OCI-LY1 (cell line): ENCODE data around the gene GSTP1.
"Not testable (repeated sequence)": the region's sequence is repeated elsewhere in the genome, so short reads cannot be mapped to it uniquely, and the experiment has no call there.

ENCODE experiments used
- H2AFZ ChIP-seq: fragments of 200-600 bp; sonication (generic), shearing (Covaris generic); 2 replicates; pipeline ENCODE4 v1.6.0; 2014; ENCODE audit warnings: antibody characterized with exemption, mild to moderate bottlenecking, low read length
- H3F3A ChIP-seq: fragments of 200-600 bp; sonication (generic), shearing (Covaris generic); 2 replicates; pipeline ENCODE4 v1.6.0; 2014; ENCODE audit warnings: mild to moderate bottlenecking, antibody characterized with exemption, low read length, moderate library complexity; ENCODE audit not compliant: insufficient read depth
- H3K27ac ChIP-seq: fragments of 200-600 bp; sonication (generic); 2 replicates; pipeline ENCODE4 v1.5.1; 2014; ENCODE audit warnings: low read length, mixed run types, mild to moderate bottlenecking, low read depth; ENCODE audit not compliant: poor library complexity, severe bottlenecking
- H3K27me3 ChIP-seq: fragments of 200-600 bp; sonication (generic); 2 replicates; pipeline ENCODE4 v1.6.0; 2014; ENCODE audit warnings: antibody characterized with exemption, mild to moderate bottlenecking, low read length, moderate library complexity; ENCODE audit not compliant: insufficient read depth
- H3K36me3 ChIP-seq: fragments of 200-600 bp; sonication (generic); 2 replicates; pipeline ENCODE4 v1.6.1; 2014; ENCODE audit warnings: mild to moderate bottlenecking, antibody characterized with exemption, low read length, moderate library complexity, mixed read lengths; ENCODE audit not compliant: insufficient read depth
- H3K4me1 ChIP-seq: fragments of 200-600 bp; sonication (generic); 2 replicates; pipeline ENCODE4 v1.5.1; 2014; ENCODE audit warnings: mild to moderate bottlenecking, low read length, moderate library complexity; ENCODE audit not compliant: insufficient read depth, severe bottlenecking
- H3K4me2 ChIP-seq: fragments of 200-600 bp; sonication (generic), shearing (Covaris generic); 2 replicates; pipeline ENCODE4 v1.6.1; 2014; ENCODE audit warnings: low read length
- H3K4me3 ChIP-seq: fragments of 200-600 bp; sonication (generic); 2 replicates; pipeline ENCODE4 v1.5.1; 2014; ENCODE audit warnings: low read length, low read depth, mild to moderate bottlenecking, mixed read lengths; ENCODE audit not compliant: poor library complexity, severe bottlenecking
- H3K79me2 ChIP-seq: fragments of 200-600 bp; shearing (Covaris generic); 2 replicates; pipeline ENCODE4 v1.6.1; 2016; ENCODE audit warnings: mixed run types, low read length, mixed read lengths; ENCODE audit not compliant: insufficient read depth
- H3K9ac ChIP-seq: fragments of 200-600 bp; sonication (generic), shearing (Covaris generic); 2 replicates; pipeline ENCODE4 v1.6.1; 2014; ENCODE audit warnings: mild to moderate bottlenecking, low read length, mixed read lengths
- H3K9me2 ChIP-seq: fragments of 200-600 bp; sonication (generic), shearing (Covaris generic); 2 replicates; pipeline ENCODE4 v1.6.1; 2014; ENCODE audit warnings: low read depth, mild to moderate bottlenecking, low read length, mixed read lengths
- H3K9me3 ChIP-seq: fragments of 200-600 bp; shearing (Covaris generic); 2 replicates; pipeline ENCODE4 v1.6.1; 2014; ENCODE audit warnings: low read length, mixed read lengths
- H4K20me1 ChIP-seq: fragments of 200-600 bp; sonication (generic), shearing (Covaris generic); 2 replicates; pipeline ENCODE4 v1.6.0; 2016; ENCODE audit warnings: mild to moderate bottlenecking, low read length; ENCODE audit not compliant: insufficient read depth
- CTCF ChIP-seq: fragments of 200-600 bp; sonication (generic), shearing (Covaris generic); IDR thresholded peaks from 2 replicates; pipeline ENCODE4 v1.5.1; 2017; ENCODE audit warnings: mild to moderate bottlenecking, antibody characterized with exemption, low read length, moderate library complexity, mixed read lengths
- EZH2 ChIP-seq: fragments of 200-600 bp; sonication (generic), shearing (Covaris generic); IDR thresholded peaks from 2 replicates; pipeline ENCODE4 v1.8.0; 2017; ENCODE audit warnings: borderline replicate concordance, mixed run types, mild to moderate bottlenecking, antibody characterized with exemption, low read length, moderate library complexity, mixed read lengths

The GSTP1 gene

GRCh38 chr11:67544616-67545242 is 38.9 kb upstream of the GSTP1 start:
- H3K4me2 ChIP-seq, result no peak overlapping the region
- no peak overlapping the region for H3K27ac ChIP-seq
- H3K4me1 ChIP-seq, result peaks cover 10% of the 10 kb centered on the region
- H3K27me3 ChIP-seq, result no peaks in the 10 kb centered on the region; the same call in 1 of the 2 replicates
- H3K36me3 ChIP-seq, result no peaks in the 10 kb centered on the region
- no peak overlapping the region for H2AFZ ChIP-seq
- H3K9me2 ChIP-seq, result no peaks in the 10 kb centered on the region
- H3K9me3 ChIP-seq, result no peaks in the 10 kb centered on the region
- no peak overlapping the region for H3K4me3 ChIP-seq
- TF ChIP-seq EZH2 (no peak), CTCF (no peak)
- H3K9ac ChIP-seq, result no peak overlapping the region
- H3K79me2 ChIP-seq, result no peaks in the 10 kb centered on the region
- no peaks in the 10 kb centered on the region for H4K20me1 ChIP-seq
- no peaks in the 10 kb centered on the region for H3F3A ChIP-seq

DNA sequence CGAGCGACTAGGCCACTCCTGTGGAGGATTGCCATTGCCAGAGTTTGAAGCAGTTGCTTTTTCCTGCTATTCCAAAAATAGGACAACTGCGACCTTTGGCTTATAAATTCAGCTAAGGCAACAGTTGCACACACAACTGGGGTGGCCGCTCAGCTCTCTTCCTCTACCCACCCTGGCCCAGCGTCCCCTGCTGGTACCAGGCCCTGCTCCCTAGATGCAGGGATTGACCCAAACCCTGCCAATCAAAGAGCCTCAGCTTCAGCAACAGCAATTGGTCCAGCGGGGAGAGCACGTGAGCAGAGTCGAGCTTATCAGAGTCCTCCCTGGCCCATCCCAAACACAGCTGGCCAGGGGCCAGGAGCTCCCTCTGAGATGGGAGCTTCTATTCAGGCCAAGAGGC is 38.3 kb upstream of the GSTP1 start:
- no peaks in the 10 kb centered on the region for H3K9me3 ChIP-seq
- no peaks in the 10 kb centered on the region; the same call in 1 of the 2 replicates for H3K27me3 ChIP-seq
- peaks cover 10% of the 10 kb centered on the region for H3K4me1 ChIP-seq
- H3K27ac ChIP-seq, result no peak overlapping the region
- H4K20me1 ChIP-seq, result no peaks in the 10 kb centered on the region
- H2AFZ ChIP-seq, result no peak overlapping the region
- TF ChIP-seq EZH2, result no peak
- H3K9me2 ChIP-seq, result no peaks in the 10 kb centered on the region
- no peak overlapping the region for H3K4me2 ChIP-seq
- H3K4me3 ChIP-seq, result no peak overlapping the region
- no peaks in the 10 kb centered on the region for H3K79me2 ChIP-seq
- no peaks in the 10 kb centered on the region for H3K36me3 ChIP-seq
- H3F3A ChIP-seq, result no peaks in the 10 kb centered on the region
- no peak overlapping the region for H3K9ac ChIP-seq

- not testable (repeated sequence) for H3K4me3 ChIP-seq, H4K20me1 ChIP-seq, H3K4me1 ChIP-seq, H3F3A ChIP-seq, H3K4me2 ChIP-seq, H3K27me3 ChIP-seq, H3K27ac ChIP-seq, H3K9ac ChIP-seq, H2AFZ ChIP-seq, H3K9me2 ChIP-seq, H3K36me3 ChIP-seq, H3K79me2 ChIP-seq
- peaks cover 12% of the 10 kb centered on the region for H3K9me3 ChIP-seq
These were observed 35.5 kb upstream of the GSTP1 start for GRCh38 chr11:67548112-67548511.

DNA sequence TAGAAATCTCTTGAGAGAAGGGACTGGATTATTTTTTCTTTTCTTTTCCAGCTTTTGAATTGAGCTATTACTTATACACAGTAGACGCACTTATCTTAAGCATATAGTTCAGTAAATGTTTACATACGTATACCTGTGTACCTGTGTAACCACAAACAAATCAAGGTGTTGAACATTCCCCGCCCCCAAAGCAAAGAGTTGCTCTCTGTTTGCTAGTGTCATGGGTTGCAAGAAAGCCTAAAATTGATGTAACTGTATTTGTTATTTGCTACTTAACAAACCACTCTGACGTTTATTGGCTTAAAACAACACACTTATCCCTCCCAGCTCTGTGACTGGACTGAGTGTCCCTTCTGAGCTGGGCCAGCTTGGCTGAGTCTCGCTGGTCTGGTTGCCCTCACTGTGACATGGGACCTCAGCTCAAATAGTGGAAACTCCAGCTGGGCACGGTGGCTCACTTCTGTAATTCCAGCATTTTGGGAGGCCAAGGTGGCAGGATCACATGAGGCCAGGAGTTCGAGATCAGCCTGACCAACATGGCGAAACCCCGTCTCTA is 35.0 kb upstream of the GSTP1 start:
- H3K4me2 ChIP-seq, result no peak overlapping the region
- no peaks in the 10 kb centered on the region for H3K79me2 ChIP-seq
- no peak overlapping the region for H3K4me3 ChIP-seq
- peaks cover 10% of the 10 kb centered on the region for H3K4me1 ChIP-seq
- peaks cover 12% of the 10 kb centered on the region for H3K9me3 ChIP-seq
- no peak overlapping the region for H3K9ac ChIP-seq
- H3F3A ChIP-seq, result no peaks in the 10 kb centered on the region
- H3K27ac ChIP-seq, result no peak overlapping the region
- TF ChIP-seq CTCF (no peak), EZH2 (no peak)
- H2AFZ ChIP-seq, result no peak overlapping the region
- no peaks in the 10 kb centered on the region for H3K27me3 ChIP-seq
- no peaks in the 10 kb centered on the region for H3K36me3 ChIP-seq
- no peaks in the 10 kb centered on the region for H4K20me1 ChIP-seq
- H3K9me2 ChIP-seq, result no peaks in the 10 kb centered on the region
